A549 (cell line): ENCODE measurements around the gene PHEX.

Experiments
- CBX8 ChIP-seq: fragments of 200-600 bp; sonication (generic); IDR thresholded peaks from 2 replicates; pipeline ENCODE4 v1.6.1; 2016
- EP300 ChIP-seq, 2 experiments: fragments of >200 bp; sonication (Bioruptor Twin); formaldehyde crosslinking; IDR thresholded peaks; 2 replicates in 1 of 2; 3 replicates in 1 of 2; pipeline ENCODE4 v1.6.1; 2016 to 2017
- FOSB ChIP-seq: fragments of 250-450 bp; sonication (Bioruptor Pico); IDR thresholded peaks from 2 replicates; pipeline ENCODE4 v1.5.0; 2020; ENCODE audit warnings: mild to moderate bottlenecking, moderate library complexity
- POLR2A ChIP-seq: IDR thresholded peaks from 2 replicates; pipeline ENCODE4 v1.6.1; 2012; ENCODE audit warnings: mild to moderate bottlenecking, low read length
- RAD21 ChIP-seq, 2 experiments: fragments of >200 bp in 1 of 2; sonication (Bioruptor Twin) in 1 of 2; formaldehyde crosslinking in 1 of 2; IDR thresholded peaks in 1 of 2; conservative IDR thresholded peaks in 1 of 2; 2 replicates in 1 of 2; 3 replicates in 1 of 2; pipeline ENCODE4 v1.6.1; 2012 to 2018; ENCODE audit warnings: inconsistent platforms in 1 of 2
- RCOR1 ChIP-seq: fragments of 150-350 bp; IDR thresholded peaks from 2 replicates; pipeline ENCODE4 v1.6.1; 2014; ENCODE audit warnings: antibody characterized with exemption, low read length, low read depth
- RNF2 ChIP-seq: fragments of 200-600 bp; sonication (generic); IDR thresholded peaks from 2 replicates; pipeline ENCODE4 v1.6.1; 2016; ENCODE audit warnings: low read depth, mild to moderate bottlenecking, antibody characterized with exemption, moderate library complexity, borderline replicate concordance
- SMC3 ChIP-seq: fragments of >200 bp; sonication (Bioruptor Twin); formaldehyde crosslinking; IDR thresholded peaks from 3 replicates; pipeline ENCODE4 v1.6.1; 2018; ENCODE audit warnings: inconsistent platforms
- TP53 ChIP-seq: fragments of 250-450 bp; sonication (Bioruptor Pico); IDR thresholded peaks from 2 replicates; pipeline ENCODE4 v1.5.0; 2021; ENCODE audit warnings: mild to moderate bottlenecking, moderate library complexity
- TF ChIP-seq, protein P1 (sequence below): fragments of >200 bp; sonication (Bioruptor Twin); formaldehyde crosslinking; IDR thresholded peaks from 3 replicates; pipeline ENCODE4 v1.5.1; 2016
- TF ChIP-seq, protein P2 (sequence below): fragments of 200-600 bp; sonication (generic); IDR thresholded peaks from 2 replicates; pipeline ENCODE4 v1.6.1; 2016; ENCODE audit warnings: antibody characterized with exemption, mild to moderate bottlenecking, moderate library complexity
- TF ChIP-seq, protein P3 (sequence below): fragments of 450-650 bp; IDR thresholded peaks from 2 replicates; pipeline ENCODE4 v1.6.1; 2014; ENCODE audit warnings: antibody characterized with exemption
- TF ChIP-seq, protein P4 (sequence below): fragments of 250-450 bp; sonication (Bioruptor Pico); IDR thresholded peaks from 2 replicates; pipeline ENCODE4 v1.5.0; 2021; ENCODE audit warnings: mild to moderate bottlenecking, moderate library complexity, borderline replicate concordance
- TF ChIP-seq, protein P5 (sequence below): fragments of 150-350 bp; IDR thresholded peaks from 2 replicates; pipeline ENCODE4 v1.6.1; 2014; ENCODE audit warnings: low read depth, mild to moderate bottlenecking, low read length

DNA sequence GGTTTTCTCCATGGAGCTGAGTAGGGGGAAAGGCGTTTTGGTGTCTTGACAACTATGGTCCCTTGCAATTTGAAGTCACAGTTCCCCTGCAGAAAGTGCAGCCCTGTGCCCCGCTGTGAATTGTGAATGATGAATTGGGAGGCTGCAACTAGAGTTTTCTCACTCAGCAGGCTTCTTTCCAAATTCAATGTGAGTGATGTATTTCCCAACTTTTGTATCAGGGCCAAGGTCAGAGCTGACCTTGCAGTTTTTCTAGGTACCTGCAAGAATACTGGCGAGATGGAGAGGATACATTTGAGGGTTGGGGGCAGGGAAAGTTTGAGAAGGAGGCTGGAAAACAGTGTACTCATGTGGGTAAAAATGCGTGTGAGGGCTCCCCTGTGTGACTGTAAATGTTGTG lies 11.7 kb downstream of the PHEX start:
- TF ChIP-seq, protein P1, sequence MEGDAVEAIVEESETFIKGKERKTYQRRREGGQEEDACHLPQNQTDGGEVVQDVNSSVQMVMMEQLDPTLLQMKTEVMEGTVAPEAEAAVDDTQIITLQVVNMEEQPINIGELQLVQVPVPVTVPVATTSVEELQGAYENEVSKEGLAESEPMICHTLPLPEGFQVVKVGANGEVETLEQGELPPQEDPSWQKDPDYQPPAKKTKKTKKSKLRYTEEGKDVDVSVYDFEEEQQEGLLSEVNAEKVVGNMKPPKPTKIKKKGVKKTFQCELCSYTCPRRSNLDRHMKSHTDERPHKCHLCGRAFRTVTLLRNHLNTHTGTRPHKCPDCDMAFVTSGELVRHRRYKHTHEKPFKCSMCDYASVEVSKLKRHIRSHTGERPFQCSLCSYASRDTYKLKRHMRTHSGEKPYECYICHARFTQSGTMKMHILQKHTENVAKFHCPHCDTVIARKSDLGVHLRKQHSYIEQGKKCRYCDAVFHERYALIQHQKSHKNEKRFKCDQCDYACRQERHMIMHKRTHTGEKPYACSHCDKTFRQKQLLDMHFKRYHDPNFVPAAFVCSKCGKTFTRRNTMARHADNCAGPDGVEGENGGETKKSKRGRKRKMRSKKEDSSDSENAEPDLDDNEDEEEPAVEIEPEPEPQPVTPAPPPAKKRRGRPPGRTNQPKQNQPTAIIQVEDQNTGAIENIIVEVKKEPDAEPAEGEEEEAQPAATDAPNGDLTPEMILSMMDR: no peak
- no peak for TF ChIP-seq EP300 (IDR thresholded peaks at IDR 0.05)
- TF ChIP-seq TP53 (CRISPR knock-in tag): no peak
- TF ChIP-seq SMC3: no peak
- TF ChIP-seq, protein P2, sequence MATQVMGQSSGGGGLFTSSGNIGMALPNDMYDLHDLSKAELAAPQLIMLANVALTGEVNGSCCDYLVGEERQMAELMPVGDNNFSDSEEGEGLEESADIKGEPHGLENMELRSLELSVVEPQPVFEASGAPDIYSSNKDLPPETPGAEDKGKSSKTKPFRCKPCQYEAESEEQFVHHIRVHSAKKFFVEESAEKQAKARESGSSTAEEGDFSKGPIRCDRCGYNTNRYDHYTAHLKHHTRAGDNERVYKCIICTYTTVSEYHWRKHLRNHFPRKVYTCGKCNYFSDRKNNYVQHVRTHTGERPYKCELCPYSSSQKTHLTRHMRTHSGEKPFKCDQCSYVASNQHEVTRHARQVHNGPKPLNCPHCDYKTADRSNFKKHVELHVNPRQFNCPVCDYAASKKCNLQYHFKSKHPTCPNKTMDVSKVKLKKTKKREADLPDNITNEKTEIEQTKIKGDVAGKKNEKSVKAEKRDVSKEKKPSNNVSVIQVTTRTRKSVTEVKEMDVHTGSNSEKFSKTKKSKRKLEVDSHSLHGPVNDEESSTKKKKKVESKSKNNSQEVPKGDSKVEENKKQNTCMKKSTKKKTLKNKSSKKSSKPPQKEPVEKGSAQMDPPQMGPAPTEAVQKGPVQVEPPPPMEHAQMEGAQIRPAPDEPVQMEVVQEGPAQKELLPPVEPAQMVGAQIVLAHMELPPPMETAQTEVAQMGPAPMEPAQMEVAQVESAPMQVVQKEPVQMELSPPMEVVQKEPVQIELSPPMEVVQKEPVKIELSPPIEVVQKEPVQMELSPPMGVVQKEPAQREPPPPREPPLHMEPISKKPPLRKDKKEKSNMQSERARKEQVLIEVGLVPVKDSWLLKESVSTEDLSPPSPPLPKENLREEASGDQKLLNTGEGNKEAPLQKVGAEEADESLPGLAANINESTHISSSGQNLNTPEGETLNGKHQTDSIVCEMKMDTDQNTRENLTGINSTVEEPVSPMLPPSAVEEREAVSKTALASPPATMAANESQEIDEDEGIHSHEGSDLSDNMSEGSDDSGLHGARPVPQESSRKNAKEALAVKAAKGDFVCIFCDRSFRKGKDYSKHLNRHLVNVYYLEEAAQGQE: no peak
- TF ChIP-seq RNF2: no peak
- TF ChIP-seq RAD21 (conservative IDR thresholded peaks at IDR 0.05 in 1 of 2, IDR thresholded peaks at IDR 0.05 in 1 of 2): no peak
- no peak for TF ChIP-seq POLR2A
- TF ChIP-seq, protein P3, sequence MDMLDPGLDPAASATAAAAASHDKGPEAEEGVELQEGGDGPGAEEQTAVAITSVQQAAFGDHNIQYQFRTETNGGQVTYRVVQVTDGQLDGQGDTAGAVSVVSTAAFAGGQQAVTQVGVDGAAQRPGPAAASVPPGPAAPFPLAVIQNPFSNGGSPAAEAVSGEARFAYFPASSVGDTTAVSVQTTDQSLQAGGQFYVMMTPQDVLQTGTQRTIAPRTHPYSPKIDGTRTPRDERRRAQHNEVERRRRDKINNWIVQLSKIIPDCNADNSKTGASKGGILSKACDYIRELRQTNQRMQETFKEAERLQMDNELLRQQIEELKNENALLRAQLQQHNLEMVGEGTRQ: no peak
- TF ChIP-seq, protein P4, sequence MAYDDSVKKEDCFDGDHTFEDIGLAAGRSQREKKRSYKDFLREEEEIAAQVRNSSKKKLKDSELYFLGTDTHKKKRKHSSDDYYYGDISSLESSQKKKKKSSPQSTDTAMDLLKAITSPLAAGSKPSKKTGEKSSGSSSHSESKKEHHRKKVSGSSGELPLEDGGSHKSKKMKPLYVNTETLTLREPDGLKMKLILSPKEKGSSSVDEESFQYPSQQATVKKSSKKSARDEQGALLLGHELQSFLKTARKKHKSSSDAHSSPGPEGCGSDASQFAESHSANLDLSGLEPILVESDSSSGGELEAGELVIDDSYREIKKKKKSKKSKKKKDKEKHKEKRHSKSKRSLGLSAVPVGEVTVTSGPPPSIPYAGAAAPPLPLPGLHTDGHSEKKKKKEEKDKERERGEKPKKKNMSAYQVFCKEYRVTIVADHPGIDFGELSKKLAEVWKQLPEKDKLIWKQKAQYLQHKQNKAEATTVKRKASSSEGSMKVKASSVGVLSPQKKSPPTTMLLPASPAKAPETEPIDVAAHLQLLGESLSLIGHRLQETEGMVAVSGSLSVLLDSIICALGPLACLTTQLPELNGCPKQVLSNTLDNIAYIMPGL: no peak
- TF ChIP-seq, protein P5, sequence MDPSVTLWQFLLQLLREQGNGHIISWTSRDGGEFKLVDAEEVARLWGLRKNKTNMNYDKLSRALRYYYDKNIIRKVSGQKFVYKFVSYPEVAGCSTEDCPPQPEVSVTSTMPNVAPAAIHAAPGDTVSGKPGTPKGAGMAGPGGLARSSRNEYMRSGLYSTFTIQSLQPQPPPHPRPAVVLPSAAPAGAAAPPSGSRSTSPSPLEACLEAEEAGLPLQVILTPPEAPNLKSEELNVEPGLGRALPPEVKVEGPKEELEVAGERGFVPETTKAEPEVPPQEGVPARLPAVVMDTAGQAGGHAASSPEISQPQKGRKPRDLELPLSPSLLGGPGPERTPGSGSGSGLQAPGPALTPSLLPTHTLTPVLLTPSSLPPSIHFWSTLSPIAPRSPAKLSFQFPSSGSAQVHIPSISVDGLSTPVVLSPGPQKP: no peak
- no peak for TF ChIP-seq RCOR1
- no peak for TF ChIP-seq CBX8
- TF ChIP-seq FOSB (CRISPR knock-in tag): no peak
